Kidney (tissue), 14 donors: Measurements from ENCODE around the gene WDR44. TPM values are rescaled to one million over a fixed set of nuclear protein-coding genes. Genes with fewer than 3 reads are reported as not detected.

ENCODE experiments used
- DNase-seq, 5 donors: peaks; one replicate each; pipeline ENCODE4 v3.0.0-alpha.2; 2013 to 2020
- FAIRE-seq: peaks from 2 replicates; lab custom pipeline; 2012; peaks lifted over from hg19 to GRCh38; lab: Jason Lieb, UNC
- H3K27ac ChIP-seq, 2 donors: one replicate each; pipeline ENCODE4 v1.7.0; 2013; ENCODE audit warnings: low read depth in 2 of 2, low read length in 2 of 2, inconsistent platforms in 1 of 2
- H3K27me3 ChIP-seq: one replicate; pipeline ENCODE4 v1.7.1; 2013; ENCODE audit warnings: low read length, inconsistent platforms; ENCODE audit not compliant: control insufficient read depth, insufficient read depth
- H3K36me3 ChIP-seq, 3 donors: one replicate each; pipeline versions ENCODE4 v1.7.0 to v1.7.1; 2013; ENCODE audit warnings: low read length in 3 of 3, control low read depth in 1 of 3, inconsistent platforms in 1 of 3; ENCODE audit not compliant: insufficient read depth in 3 of 3, control insufficient read depth in 2 of 3
- H3K4me1 ChIP-seq, 3 donors: one replicate each; pipeline versions ENCODE4 v1.7.0 to v1.7.1; 2013; ENCODE audit warnings: low read length in 3 of 3, inconsistent platforms in 1 of 3, low read depth in 1 of 3; ENCODE audit not compliant: control insufficient read depth in 2 of 3, insufficient read depth in 2 of 3
- H3K4me3 ChIP-seq, 3 donors: one replicate each; pipeline versions ENCODE4 v1.7.0 to v1.8.1; 2013; ENCODE audit warnings: low read length in 3 of 3, control low read depth in 1 of 3, inconsistent platforms in 1 of 3
- H3K9ac ChIP-seq, 3 donors: one replicate each; pipeline versions ENCODE4 v1.7.0 to v1.7.1; 2013; ENCODE audit warnings: low read length in 3 of 3, control low read depth in 1 of 3, inconsistent platforms in 1 of 3
- H3K9me3 ChIP-seq, 3 donors: one replicate each; pipeline versions ENCODE4 v1.7.0 to v1.7.1; 2013; ENCODE audit warnings: low read length in 3 of 3, control low read depth in 1 of 3, inconsistent platforms in 1 of 3; ENCODE audit not compliant: control insufficient read depth in 2 of 3, insufficient read depth in 1 of 3
- CTCF ChIP-seq: IDR thresholded peaks from 3 replicates; pipeline ENCODE4 v1.5.1; 2012; ENCODE audit warnings: mild to moderate bottlenecking, moderate library complexity, borderline replicate concordance; ENCODE audit not compliant: insufficient read depth; ENCODE audit errors: extremely low read depth
- intact Hi-C: fragments of 100-400 bp; cut with DNase I; formaldehyde crosslinking; loops from one replicate; pipeline ENCODE4 v1.11.1; 2022
- polyA plus RNA-seq: library from polyadenylated mRNA; stranded (reverse); fragments of 350-450 nt; fragmentation: Illumina TruSeq; extraction: RNeasy Lipid Tissue Mini Kit (QIAGEN cat#74804); gene quantifications from one replicate; pipeline ENCODE4 v1.2.3, GENCODE V29; 2014; ENCODE audit warnings: low read depth, low replicate concordance; ENCODE audit not compliant: insufficient read depth
- total RNA-seq: library from RNA; stranded (reverse); fragmentation: NEBNext Ultra II Directional; extraction: Animal tissue kit (Norgen Biotek cat#: 25700); gene quantifications from one replicate; pipeline ENCODE4 v1.2.1, GENCODE V29; 2021
- donor health status: control.
- donor health status: control.
- donor health status: control.
- donor health status: control.
- donor health status: control.
- donor health status: DM: yes; HTN: yes; CAD: no.
- donor health status: Normal renal cell carcinoma (clear cell type).

WDR44 gene
- total and polyA plus RNA-seq, 2 donors from 2014 or later = 3.6 to 15.5 TPM

GRCh38 chrX:118350221-118350620 is 4.3 kb downstream of the WDR44 start:
- no peak for TF ChIP-seq CTCF
- Histone ChIP-seq H3K4me1 (no peaks in the 10 kb centered on the region), H3K9ac (no peak overlapping the region), H3K4me3 (no peak overlapping the region), H3K36me3 (no peaks in the 10 kb centered on the region), H3K9me3 (no peaks in the 10 kb centered on the region), H3K27ac (no peak overlapping the region), H3K27me3 (no peaks in the 10 kb centered on the region)
- intact Hi-C loops = no loop called here
- DNase-seq (no peak), FAIRE-seq (no peak)

- Histone ChIP-seq H3K4me3 (no peak overlapping the region), H3K27me3 (no peaks in the 10 kb centered on the region), H3K4me1 (no peaks in the 10 kb centered on the region), H3K27ac (no peak overlapping the region), H3K9me3 (no peaks in the 10 kb centered on the region), H3K36me3 (no peaks in the 10 kb centered on the region), H3K9ac (no peak overlapping the region)
- intact Hi-C loops = no loop called here
- TF ChIP-seq CTCF = no peak
- DNase-seq = no peak
- no peak for FAIRE-seq
Measured at GRCh38 chrX:118350706-118351105, 4.8 kb downstream of the WDR44 start.

DNA sequence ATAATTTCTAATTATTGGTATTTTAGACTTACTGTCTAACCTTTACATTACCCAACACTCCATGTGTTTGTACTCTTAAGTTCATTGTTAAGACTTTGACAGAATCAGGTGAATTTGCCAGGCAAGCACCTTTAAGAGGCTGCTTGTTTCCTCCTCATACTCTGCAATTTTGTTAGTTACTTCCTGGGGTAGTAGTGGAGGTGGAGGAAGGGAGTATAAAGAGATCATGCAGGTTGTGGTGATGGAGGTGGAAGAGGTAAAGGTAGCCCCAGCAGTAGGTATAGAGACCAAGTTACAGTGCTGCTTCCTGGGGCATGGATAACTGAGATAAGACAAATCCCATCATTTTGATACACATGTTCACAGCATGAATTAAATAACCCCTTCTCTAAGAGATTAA is 6.7 kb downstream of the WDR44 start:
- DNase-seq (no peak), FAIRE-seq (no peak)
- Histone ChIP-seq H3K9ac (no peak overlapping the region), H3K36me3 (no peaks in the 10 kb centered on the region), H3K4me1 (no peaks in the 10 kb centered on the region), H3K27me3 (no peaks in the 10 kb centered on the region), H3K27ac (no peak overlapping the region), H3K9me3 (no peaks in the 10 kb centered on the region), H3K4me3 (no peak overlapping the region)
- TF ChIP-seq CTCF = no peak
- intact Hi-C loops = no loop called here
